H1 (cell line): ENCODE data around the gene NCAPD3. TPM values are rescaled to one million over a fixed set of nuclear protein-coding genes. Genes with fewer than 3 reads are reported as not detected.

Source experiments
- CTCF ChIA-PET: fragments of 300-600 bp; sonication (Branson Sonifier 250); formaldehyde crosslinking; loops from one replicate; lab custom pipeline; 2021; ENCODE audit not compliant: partially characterized antibody; lab: Charles Lee
- POLR2A ChIA-PET: fragments of 300-600 bp; sonication (Branson Sonifier 250); formaldehyde crosslinking; loops from one replicate; lab custom pipeline; 2021; ENCODE audit warnings: inconsistent platforms; ENCODE audit not compliant: partially characterized antibody; lab: Charles Lee
- DNase-seq, 2 experiments: peaks; one replicate each; pipeline versions ENCODE4 v3.0.0 to v3.0.0-alpha.2; 2010 to 2022; ENCODE audit warnings: low spot score in 2 of 2, low read depth in 1 of 2, mixed read lengths in 1 of 2
- FAIRE-seq: peaks from 2 replicates; lab custom pipeline; 2011; peaks lifted over from hg19 to GRCh38; lab: Jason Lieb, UNC
- H2AFZ ChIP-seq: 2 replicates; pipeline ENCODE4 v1.8.1; 2012; ENCODE audit warnings: low read length, inconsistent platforms
- H2AK5ac ChIP-seq: 2 replicates; pipeline ENCODE4 v1.6.1; 2013; ENCODE audit warnings: low read depth, low read length
- H2BK120ac ChIP-seq: replicated peaks from 2 replicates; pipeline ENCODE3; 2013; ENCODE audit warnings: low read depth, low read length, inconsistent platforms
- H2BK12ac ChIP-seq: 2 replicates; pipeline ENCODE4 v1.6.1; 2013; ENCODE audit warnings: low read depth, low read length
- H2BK15ac ChIP-seq: 2 replicates; pipeline ENCODE4 v1.6.1; 2013; ENCODE audit warnings: low read length
- H2BK20ac ChIP-seq: 2 replicates; pipeline ENCODE4 v1.6.1; 2013; ENCODE audit warnings: low read length
- H2BK5ac ChIP-seq: 2 replicates; pipeline ENCODE4 v1.6.1; 2013; ENCODE audit warnings: low read depth, low read length
- H3K14ac ChIP-seq: 2 replicates; pipeline ENCODE4 v1.6.1; 2013; ENCODE audit warnings: inconsistent platforms; ENCODE audit not compliant: insufficient read length
- H3K18ac ChIP-seq: 2 replicates; pipeline ENCODE4 v1.6.1; 2013; ENCODE audit warnings: low read length; ENCODE audit errors: extremely low read depth
- H3K23ac ChIP-seq: 2 replicates; pipeline ENCODE4 v1.6.1; 2013; ENCODE audit warnings: inconsistent platforms; ENCODE audit not compliant: insufficient read length
- H3K23me2 ChIP-seq: 2 replicates; pipeline ENCODE4 v1.6.1; 2013; ENCODE audit warnings: low read depth, low read length
- H3K27ac ChIP-seq: 2 replicates; pipeline ENCODE4 v1.6.1; 2011; ENCODE audit warnings: low read depth, low read length, inconsistent platforms
- H3K27me3 ChIP-seq, 4 experiments: replicated peaks in 1 of 4; 1 replicate in 1 of 4; 2 replicates in 3 of 4; pipeline versions ENCODE4 v1.6.1 to v1.8.1; 2011 to 2013; ENCODE audit warnings: low read length in 3 of 4, mild to moderate bottlenecking in 3 of 4, inconsistent platforms in 2 of 4, mixed read lengths in 2 of 4, moderate library complexity in 1 of 4; ENCODE audit not compliant: control insufficient read depth in 3 of 4, insufficient read depth in 3 of 4; ENCODE audit errors: extremely low read depth in 1 of 4
- H3K36me3 ChIP-seq, 4 experiments: 2 replicates each; pipeline versions ENCODE4 v1.6.1 to v1.8.1; 2011 to 2013; ENCODE audit warnings: mild to moderate bottlenecking in 4 of 4, low read length in 3 of 4, moderate library complexity in 2 of 4, control low read depth in 1 of 4, inconsistent platforms in 1 of 4; ENCODE audit not compliant: insufficient read depth in 4 of 4, control insufficient read depth in 2 of 4
- H3K4ac ChIP-seq: replicated peaks from 2 replicates; pipeline ENCODE3; 2013; ENCODE audit warnings: low read length, low read depth, mixed read lengths, inconsistent platforms; ENCODE audit not compliant: insufficient read length
- H3K4me1 ChIP-seq, 4 experiments: replicated peaks in 1 of 4; 1 replicate in 1 of 4; 2 replicates in 3 of 4; pipeline versions ENCODE4 v1.6.1 to v1.8.1; 2011 to 2013; ENCODE audit warnings: low read length in 3 of 4, inconsistent platforms in 2 of 4, mixed read lengths in 1 of 4; ENCODE audit not compliant: insufficient read depth in 4 of 4, control insufficient read depth in 3 of 4
- H3K4me2 ChIP-seq, 2 experiments: 2 replicates each; pipeline versions ENCODE4 v1.6.1 to v1.8.1; 2011 to 2013; ENCODE audit warnings: low read depth in 2 of 2, low read length in 2 of 2, control low read depth in 1 of 2, inconsistent platforms in 1 of 2, mild to moderate bottlenecking in 1 of 2; ENCODE audit not compliant: insufficient read depth in 1 of 2
- H3K4me3 ChIP-seq, 4 experiments: fragments of 200-600, 300-600 bp in 1 of 4; sonication (generic), shearing (Covaris generic), sonication (Bioruptor Twin) in 1 of 4; 2 replicates each; pipeline versions ENCODE4 v1.5.1 to v1.8.1; 2011 to 2016; ENCODE audit warnings: low read length in 4 of 4, low read depth in 3 of 4, control low read depth in 2 of 4, inconsistent platforms in 2 of 4, mild to moderate bottlenecking in 2 of 4, mixed read lengths in 1 of 4, moderate library complexity in 1 of 4; ENCODE audit not compliant: insufficient read depth in 2 of 4; ENCODE audit errors: extremely low read depth in 1 of 4
- H3K56ac ChIP-seq: replicated peaks from 2 replicates; pipeline ENCODE3; 2013; ENCODE audit warnings: low read depth, mild to moderate bottlenecking, mixed read lengths, low read length, inconsistent platforms; ENCODE audit not compliant: insufficient read length
- H3K79me1 ChIP-seq: 2 replicates; pipeline ENCODE4 v1.6.1; 2013; ENCODE audit warnings: low read depth, low read length, control low read depth
- H3K79me2 ChIP-seq, 2 experiments: 2 replicates each; pipeline versions ENCODE4 v1.6.1 to v1.8.1; 2012 to 2013; ENCODE audit warnings: low read length in 2 of 2, mild to moderate bottlenecking in 2 of 2, inconsistent platforms in 1 of 2; ENCODE audit not compliant: insufficient read depth in 2 of 2, control insufficient read depth in 1 of 2
- H3K9ac ChIP-seq, 4 experiments: replicated peaks in 1 of 4; 1 replicate in 1 of 4; 2 replicates in 3 of 4; pipeline versions ENCODE4 v1.6.1 to v1.8.1; 2011 to 2013; ENCODE audit warnings: low read depth in 3 of 4, low read length in 3 of 4, control low read depth in 2 of 4, mild to moderate bottlenecking in 2 of 4, moderate library complexity in 2 of 4, inconsistent platforms in 1 of 4; ENCODE audit errors: extremely low read depth in 1 of 4
- H3K9me3 ChIP-seq, 2 experiments: 2 replicates each; pipeline versions ENCODE4 v1.6.1 to v1.8.1; 2012 to 2013; ENCODE audit warnings: mild to moderate bottlenecking in 2 of 2, moderate library complexity in 2 of 2, control low read depth in 1 of 2, inconsistent platforms in 1 of 2, low read depth in 1 of 2, low read length in 1 of 2, mixed read lengths in 1 of 2; ENCODE audit not compliant: insufficient read depth in 2 of 2
- H4K20me1 ChIP-seq, 2 experiments: replicated peaks in 1 of 2; 2 replicates each; pipeline versions ENCODE3 to v1.8.1; 2011 to 2013; ENCODE audit warnings: inconsistent platforms in 2 of 2, low read length in 2 of 2, mild to moderate bottlenecking in 1 of 2; ENCODE audit not compliant: insufficient read depth in 2 of 2, control insufficient read depth in 1 of 2
- H4K5ac ChIP-seq: 2 replicates; pipeline ENCODE4 v1.6.1; 2013; ENCODE audit warnings: low read length, low read depth, mixed read lengths, inconsistent platforms; ENCODE audit not compliant: insufficient read length
- H4K8ac ChIP-seq: 2 replicates; pipeline ENCODE4 v1.8.0; 2013; ENCODE audit warnings: mild to moderate bottlenecking, moderate library complexity, low read length, inconsistent platforms; ENCODE audit not compliant: insufficient read depth; ENCODE audit errors: extremely low read depth
- H4K91ac ChIP-seq: replicated peaks from 2 replicates; pipeline ENCODE3; 2013; ENCODE audit warnings: low read length, mixed read lengths, inconsistent platforms; ENCODE audit not compliant: insufficient read length
- ASH2L ChIP-seq: fragments of 200-600, 300-600 bp; sonication (generic); IDR thresholded peaks from one replicate; pipeline ENCODE4 v1.7.1; 2017; ENCODE audit warnings: low read length
- BACH1 ChIP-seq: IDR thresholded peaks from 2 replicates; pipeline ENCODE4 v1.6.1; 2012; ENCODE audit warnings: low read length, improper control_type of control experiment
- CBX8 ChIP-seq: fragments of 300-800, 300-1000 bp; sonication (generic); IDR thresholded peaks from 2 replicates; pipeline ENCODE4 v1.7.1; 2016; ENCODE audit warnings: low read depth, low read length, borderline replicate concordance
- HDAC6 ChIP-seq: IDR thresholded peaks from one replicate; pipeline ENCODE4 v1.7.1; 2012; ENCODE audit warnings: low read depth, mild to moderate bottlenecking, inconsistent platforms, low read length, moderate library complexity
- KDM5A ChIP-seq: fragments of 200-600 bp; IDR thresholded peaks from 2 replicates; pipeline ENCODE4 v1.7.1; 2012; ENCODE audit warnings: mild to moderate bottlenecking, low read length, inconsistent platforms, mixed read lengths
- MAFK ChIP-seq: IDR thresholded peaks from 2 replicates; pipeline ENCODE4 v1.6.1; 2012; ENCODE audit warnings: low read depth, mild to moderate bottlenecking, improper control_type of control experiment, low read length
- RXRA ChIP-seq: IDR thresholded peaks from 2 replicates; pipeline ENCODE4 v1.6.1; 2011; ENCODE audit warnings: low read depth, mild to moderate bottlenecking, low read length, moderate library complexity; ENCODE audit not compliant: insufficient read depth
- SIN3A ChIP-seq, 2 experiments: IDR thresholded peaks in 1 of 2; conservative IDR thresholded peaks in 1 of 2; 2 replicates each; pipeline ENCODE4 v1.6.1; 2011 to 2012; ENCODE audit warnings: low read length in 2 of 2, improper control_type of control experiment in 1 of 2, low read depth in 1 of 2, mild to moderate bottlenecking in 1 of 2
- SP4 ChIP-seq: IDR thresholded peaks from 2 replicates; pipeline ENCODE4 v1.6.1; 2012; ENCODE audit warnings: low read length, inconsistent platforms
- SUZ12 ChIP-seq: fragments of 200-600 bp; sonication (generic); IDR thresholded peaks from 2 replicates; pipeline ENCODE4 v1.6.1; 2012; ENCODE audit warnings: mild to moderate bottlenecking, inconsistent platforms, low read length, moderate library complexity, mixed read lengths
- TAF1 ChIP-seq: IDR thresholded peaks from 2 replicates; pipeline ENCODE4 v1.6.1; 2011; ENCODE audit warnings: mild to moderate bottlenecking, low read depth, low read length
- WGBS, 2 experiments: shearing (Covaris generic) in 1 of 2; methylation state at CpG; one replicate each; pipeline versions ENCODE4 v1.1.6 to v1.1.7; 2013 to 2015; ENCODE audit warnings: low lambda C conversion rate in 2 of 2, mixed read lengths in 2 of 2, inconsistent platforms in 1 of 2, low coverage in 1 of 2, missing lambda C conversion rate in 1 of 2; ENCODE audit not compliant: insufficient replicate concordance in 2 of 2, insufficient coverage in 1 of 2, insufficient read length in 1 of 2; ENCODE audit errors: extremely low coverage in 1 of 2, missing lambda C conversion rate in 1 of 2; 5-methylcytosine and 5-hydroxymethylcytosine counted together
- polyA plus RNA-seq, 7 experiments: library from polyadenylated mRNA; depleted of rRNA in 3 of 7; stranded (reverse) in 5 of 7; unstranded in 2 of 7; fragments of >200 nt in 5 of 7; fragments of 200-250 nt in 2 of 7; gene quantifications; 1 replicate in 5 of 7; 2 replicates in 1 of 7; 4 replicates in 1 of 7; pipeline versions ENCODE4 v1.2.1 to v1.2.3, GENCODE V29; 2011 to 2013; ENCODE audit warnings: missing spikeins in 2 of 7, mixed read lengths in 2 of 7
- total RNA-seq: library from RNA; stranded (reverse); fragmentation: NEBNext Ultra II Directional; extraction: Animal tissue kit (Norgen Biotek cat#: 25700); gene quantifications from 2 replicates; pipeline ENCODE4 v1.2.1, GENCODE V29; 2021

Gene NCAPD3
- total and polyA plus RNA-seq, 2 of the 8 experiments (the other 6 are each of a cell fraction or from before 2014, with no cell fraction given): 26.5 to 55.2 TPM

- Histone ChIP-seq H4K20me1 (no peaks in the 10 kb centered on the region), H3K79me1 (no peaks in the 10 kb centered on the region), H3K4me1 (no peaks in the 10 kb centered on the region), H3K56ac (no peak overlapping the region), H3K9ac (no peak overlapping the region), H3K27ac (no peak overlapping the region), H3K14ac (no peak overlapping the region), H3K23ac (no peak overlapping the region), H2AK5ac (no peak overlapping the region), H2BK12ac (no peak overlapping the region), H3K4me2 (no peak overlapping the region), H4K91ac (no peak overlapping the region), H4K8ac (no peak overlapping the region), H3K4ac (no peak overlapping the region), H4K5ac (no peak overlapping the region), H3K4me3 (no peak overlapping the region), H3K27me3 (no peaks in the 10 kb centered on the region), H3K36me3 (peaks cover 16 to 76% (median 51%) of the 10 kb centered on the region in 4 experiments), H3K23me2 (no peaks in the 10 kb centered on the region), H3K18ac (no peak overlapping the region), H2AFZ (no peak overlapping the region), H3K79me2 (no peaks in the 10 kb centered on the region), H3K9me3 (peaks cover 0 to 9% of the 10 kb centered on the region in 2 experiments; a peak in 2 of 4 replicates), H2BK5ac (no peak overlapping the region), H2BK20ac (no peak overlapping the region), H2BK120ac (no peak overlapping the region), H2BK15ac (no peak overlapping the region)
- no peak for TF ChIP-seq MAFK
- TF ChIP-seq KDM5A: no peak
- TF ChIP-seq HDAC6: no peak
- TF ChIP-seq BACH1: no peak
- no peak for TF ChIP-seq ASH2L
- no peak for TF ChIP-seq CBX8
- no peak for TF ChIP-seq SIN3A (conservative IDR thresholded peaks at IDR 0.05 in 1 of 2, IDR thresholded peaks at IDR 0.05 in 1 of 2; ENCODE audit: low read depth in 1 of 2, low read length in 2 of 2)
- no peak for TF ChIP-seq TAF1
- no peak for TF ChIP-seq SUZ12
- TF ChIP-seq SP4: no peak
- TF ChIP-seq RXRA: no peak
- FAIRE-seq: no peak
- 71% methylated on average over 5 of the region's 5 CpGs; no CpG with 5 or more reads in 1 of the 2 experiments for WGBS, 2 experiments
- DNase-seq: no peak
- ChIA-PET CTCF (interaction anchor here (1.8 to 1.9 kb wide), 2 partner anchors 127 to 251 kb away, joined by 5 to 6 read pairs; no protein-coding TSS in a partner anchor), POLR2A (no interaction called here)
These were observed 45.6 kb downstream of the NCAPD3 start for GRCh38 chr11:134178032-134178674.
